CD4-positive, alpha-beta T cell treated with Interleukin-15 for 1 hour (primary cell): Measurements from ENCODE around the gene PDK2.
"Not testable (repeated sequence)": the region's sequence is repeated elsewhere in the genome, so short reads cannot be mapped to it uniquely, and the experiment has no call there.

Source experiments
- DNase-seq: peaks from one replicate; pipeline ENCODE4 v3.0.0-alpha.2; 2020

Gene PDK2

DNA sequence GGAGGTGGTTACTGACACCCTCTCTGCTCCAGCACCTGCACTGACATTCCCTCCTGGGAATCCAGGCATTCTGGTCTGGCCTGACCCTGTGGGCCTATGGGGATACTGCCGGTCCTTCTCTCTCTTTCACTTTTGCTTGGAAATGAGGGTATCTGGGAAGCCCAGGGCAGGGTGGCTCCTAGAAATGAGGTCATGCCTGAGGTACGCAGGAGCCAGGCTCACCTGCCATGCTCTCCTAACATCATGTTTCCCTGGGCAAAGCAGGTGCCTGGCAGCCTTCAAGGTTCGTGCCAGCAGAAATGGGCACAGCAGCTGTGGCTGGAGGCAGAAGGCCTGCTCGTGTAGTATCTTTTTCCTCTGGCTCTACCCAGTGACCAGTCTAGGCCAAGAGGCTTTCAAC lies 35.9 kb upstream of the PDK2 start:
- no peak for DNase-seq

DNA sequence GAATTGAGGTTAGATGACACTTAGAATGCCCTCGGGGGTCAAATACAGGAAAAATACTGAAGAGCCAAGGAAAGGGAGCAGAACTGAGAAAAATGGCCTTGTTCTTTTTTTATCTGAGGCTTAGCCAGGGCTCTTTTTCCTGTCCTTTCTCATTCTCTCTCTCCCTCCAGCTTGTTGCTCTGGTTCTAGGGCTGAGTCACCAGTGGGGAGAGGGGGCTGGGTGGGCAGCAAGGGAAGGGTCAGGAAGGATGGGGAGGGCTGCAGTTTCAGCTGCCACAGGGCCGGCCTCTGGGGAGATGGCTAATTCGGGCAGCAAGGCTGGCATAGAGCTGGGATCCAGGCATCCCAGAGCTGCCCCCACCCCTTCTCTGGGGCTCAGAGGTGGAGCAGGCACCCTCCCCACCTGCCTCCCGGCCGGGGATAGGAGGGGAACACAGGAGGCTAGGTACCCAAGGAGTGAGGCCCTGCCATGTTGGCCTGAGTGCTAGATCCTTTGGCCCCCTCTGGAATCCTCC lies 35.3 kb upstream of the PDK2 start:
- no peak for DNase-seq

DNA sequence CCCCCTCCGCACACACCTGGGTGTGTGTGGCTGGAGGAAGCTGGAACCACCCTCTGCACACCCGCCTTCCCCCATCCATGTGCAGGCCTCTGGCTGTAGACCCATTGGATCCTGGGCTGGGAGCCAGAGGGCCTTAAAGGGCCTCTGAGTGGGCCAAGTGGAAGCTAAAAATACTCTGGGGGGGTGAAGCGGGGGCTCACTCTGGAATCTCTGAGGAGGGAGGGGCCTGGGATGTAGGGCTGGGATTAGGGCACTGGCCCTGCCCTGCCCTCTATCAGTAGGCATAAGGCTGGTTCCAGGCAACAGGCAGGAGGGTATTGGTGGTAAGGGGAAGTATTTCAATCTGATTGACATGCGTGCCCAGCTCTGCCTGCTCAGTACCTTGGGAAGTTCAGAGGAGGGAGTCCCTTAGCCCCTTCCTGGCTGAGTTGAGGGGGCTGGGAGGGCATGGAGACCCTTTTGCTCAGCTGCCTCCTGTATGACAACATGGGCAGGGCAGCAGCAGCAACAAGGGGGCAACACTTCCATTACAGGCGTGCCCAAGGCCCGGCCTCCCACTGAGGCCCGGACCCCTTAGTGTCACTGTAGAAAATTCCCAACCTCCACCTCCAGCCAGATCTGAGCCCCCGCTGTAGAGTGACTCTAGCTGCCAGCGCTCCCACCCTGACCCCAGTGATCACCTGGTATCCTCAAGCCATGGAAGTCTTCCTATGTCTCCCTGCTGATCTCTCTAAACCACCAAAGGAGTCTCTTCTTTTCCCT lies 34.0 kb upstream of the PDK2 start:
- DNase-seq, result no peak

DNA sequence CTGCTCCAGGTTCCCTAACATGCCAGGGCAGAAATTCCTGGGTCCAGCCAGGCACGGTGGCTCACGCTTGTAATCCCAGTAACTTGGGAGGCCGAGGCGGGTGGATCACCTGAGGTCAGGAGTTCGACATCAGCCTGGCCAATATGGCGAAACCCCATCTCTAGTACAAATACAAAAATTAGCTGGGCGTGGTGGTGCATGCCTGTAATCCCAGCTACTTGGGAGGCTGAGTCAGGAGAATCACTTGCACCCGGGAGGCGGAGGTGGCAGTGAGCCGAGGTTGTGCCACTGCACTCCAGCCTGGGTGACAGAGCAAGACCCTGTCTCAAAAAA lies 33.5 kb upstream of the PDK2 start:
- not testable (repeated sequence) for DNase-seq

- no peak for DNase-seq
These were observed 32.6 kb upstream of the PDK2 start for GRCh38 chr17:50062293-50063243.

GRCh38 chr17:50063561-50064252 lies 31.4 kb upstream of the PDK2 start:
- DNase-seq, result no peak

DNA sequence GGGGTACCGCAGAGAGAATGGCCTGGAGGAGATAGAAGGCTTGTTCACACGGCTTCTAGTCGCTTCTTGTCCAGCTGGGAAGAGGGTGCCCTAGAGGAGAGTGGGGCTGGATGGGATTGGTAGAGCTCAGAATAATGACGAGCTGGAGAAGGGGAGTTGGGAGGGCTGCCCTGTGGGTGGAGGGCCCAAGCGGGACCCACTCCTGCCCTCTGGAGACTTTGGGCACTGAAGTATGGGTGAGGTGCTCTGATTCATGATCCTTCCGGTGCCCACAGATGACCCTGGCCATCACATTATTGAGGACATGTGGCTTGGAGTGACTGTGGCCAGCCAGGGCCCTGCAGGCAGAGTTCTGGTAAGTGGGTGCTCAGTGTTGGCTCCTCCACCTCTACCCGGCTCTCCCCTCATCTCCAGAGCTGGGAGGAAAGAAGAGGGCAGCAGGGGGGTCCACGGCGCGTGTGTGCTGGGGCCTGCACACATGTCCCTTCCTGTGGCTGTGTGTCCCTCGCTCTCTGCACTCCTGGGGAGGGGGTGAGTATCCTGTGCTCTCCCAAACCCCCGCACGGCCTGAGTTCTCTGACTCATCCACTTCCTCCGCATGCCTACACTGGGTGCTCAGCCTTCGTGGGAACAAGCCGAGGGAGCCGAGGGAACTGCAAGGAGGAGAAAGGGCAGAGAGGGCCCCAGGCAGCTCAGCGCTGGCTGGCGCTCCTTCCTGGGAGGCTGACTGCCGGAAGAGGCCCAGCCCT lies 30.7 kb upstream of the PDK2 start:
- DNase-seq, result no peak

- DNase-seq, result no peak
These were observed 30.1 kb upstream of the PDK2 start for GRCh38 chr17:50065056-50065455.

DNA sequence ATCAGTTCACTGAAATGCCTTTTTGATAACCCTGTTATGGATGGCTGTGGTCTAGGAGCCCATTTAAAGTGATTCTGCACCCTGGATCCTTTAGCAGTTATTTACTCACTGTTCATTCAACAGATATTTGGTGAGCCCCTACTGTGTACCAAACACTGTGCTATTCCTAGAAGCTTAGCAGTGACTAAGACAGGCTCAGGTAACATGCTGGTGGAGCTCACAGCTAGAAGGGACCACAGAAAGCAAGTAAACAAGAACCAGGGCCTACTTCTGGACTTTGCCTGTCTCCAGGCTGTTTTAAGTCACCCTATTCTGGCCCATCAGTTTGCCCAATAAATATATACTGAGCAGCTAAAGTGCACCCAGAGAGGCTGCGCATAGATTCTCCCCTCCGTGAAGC lies 28.2 kb upstream of the PDK2 start:
- no peak for DNase-seq

DNA sequence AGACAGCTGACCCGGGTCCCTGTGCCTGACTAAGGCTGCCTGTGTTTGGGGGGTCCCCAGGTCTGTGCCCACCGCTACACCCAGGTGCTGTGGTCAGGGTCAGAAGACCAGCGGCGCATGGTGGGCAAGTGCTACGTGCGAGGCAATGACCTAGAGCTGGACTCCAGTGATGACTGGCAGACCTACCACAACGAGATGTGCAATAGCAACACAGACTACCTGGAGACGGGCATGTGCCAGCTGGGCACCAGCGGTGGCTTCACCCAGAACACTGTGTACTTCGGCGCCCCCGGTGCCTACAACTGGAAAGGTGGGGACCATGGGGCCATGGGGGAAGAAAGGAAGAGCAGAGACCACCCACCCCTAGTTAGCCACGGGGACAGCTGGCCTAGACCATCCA lies 27.2 kb upstream of the PDK2 start:
- DNase-seq, result no peak

DNA sequence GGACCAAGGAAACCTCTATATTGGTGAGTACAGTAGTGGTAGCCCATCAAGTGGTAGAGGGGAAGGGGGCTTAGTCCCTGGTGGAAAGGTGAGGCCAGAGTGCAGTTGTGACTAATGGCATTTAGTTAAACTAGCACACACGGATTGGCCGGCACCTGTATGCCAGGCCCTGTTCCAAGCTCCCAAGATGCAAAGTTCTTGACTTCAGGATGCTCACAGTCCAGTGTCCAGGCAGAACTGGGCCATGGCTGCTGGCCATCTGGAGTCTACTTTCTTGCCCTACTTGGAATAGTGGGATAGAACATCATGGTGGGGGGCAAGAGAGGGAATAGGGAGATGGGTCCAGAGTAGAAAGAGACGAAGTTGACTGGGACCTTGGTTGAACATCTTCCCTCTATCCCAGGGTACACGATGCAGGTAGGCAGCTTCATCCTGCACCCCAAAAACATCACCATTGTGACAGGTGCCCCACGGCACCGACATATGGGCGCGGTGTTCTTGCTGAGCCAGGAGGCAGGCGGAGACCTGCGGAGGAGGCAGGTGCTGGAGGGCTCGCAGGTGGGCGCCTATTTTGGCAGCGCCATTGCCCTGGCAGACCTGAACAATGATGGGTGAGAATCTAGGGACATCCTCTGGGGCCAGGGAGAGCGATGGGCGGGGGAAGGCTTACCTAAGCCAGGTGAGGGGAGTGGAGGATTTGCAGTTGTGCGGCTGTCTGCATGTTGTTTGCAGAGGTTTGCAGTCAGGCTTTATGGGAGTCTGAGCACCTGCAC lies 24.1 kb upstream of the PDK2 start:
- DNase-seq, result no peak

GRCh38 chr17:50071692-50072091 lies 23.5 kb upstream of the PDK2 start:
- no peak for DNase-seq

DNA sequence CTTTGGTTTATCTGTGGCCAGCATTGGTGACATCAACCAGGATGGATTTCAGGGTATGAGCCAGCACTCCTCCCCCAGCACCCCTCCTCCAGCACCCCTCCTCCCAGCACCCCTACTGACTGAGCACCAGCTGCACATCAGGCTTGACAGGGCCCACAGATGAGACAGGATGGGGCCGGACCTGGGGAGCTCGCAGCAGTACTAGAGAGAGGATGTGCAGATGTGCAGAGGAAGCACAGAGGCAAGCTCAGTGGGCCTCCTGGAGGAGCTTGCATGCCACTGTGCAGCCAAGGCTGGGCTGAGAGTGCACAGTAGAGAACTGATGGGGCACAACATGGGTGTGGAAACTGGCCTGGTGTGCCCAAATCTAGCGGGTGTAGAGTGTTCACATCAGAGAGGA lies 23.0 kb upstream of the PDK2 start:
- no peak for DNase-seq

GRCh38 chr17:50072925-50073324 lies 22.2 kb upstream of the PDK2 start:
- DNase-seq, result no peak

DNA sequence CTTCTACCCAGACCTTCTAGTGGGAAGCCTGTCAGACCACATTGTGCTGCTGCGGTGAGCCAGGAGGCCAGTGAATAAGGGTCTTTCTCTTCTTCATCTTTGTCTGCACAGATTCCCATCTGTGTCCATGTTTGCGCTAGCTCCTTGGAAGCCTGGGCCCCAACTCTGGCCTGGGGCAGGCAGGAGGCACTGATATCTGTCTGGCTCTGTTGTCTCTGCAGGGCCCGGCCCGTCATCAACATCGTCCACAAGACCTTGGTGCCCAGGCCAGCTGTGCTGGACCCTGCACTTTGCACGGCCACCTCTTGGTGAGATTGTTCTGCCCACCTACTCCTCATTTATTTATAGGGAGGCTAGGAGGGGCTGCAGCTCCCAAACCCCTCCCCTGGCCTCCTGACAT lies 20.9 kb upstream of the PDK2 start:
- DNase-seq, result no peak

DNA sequence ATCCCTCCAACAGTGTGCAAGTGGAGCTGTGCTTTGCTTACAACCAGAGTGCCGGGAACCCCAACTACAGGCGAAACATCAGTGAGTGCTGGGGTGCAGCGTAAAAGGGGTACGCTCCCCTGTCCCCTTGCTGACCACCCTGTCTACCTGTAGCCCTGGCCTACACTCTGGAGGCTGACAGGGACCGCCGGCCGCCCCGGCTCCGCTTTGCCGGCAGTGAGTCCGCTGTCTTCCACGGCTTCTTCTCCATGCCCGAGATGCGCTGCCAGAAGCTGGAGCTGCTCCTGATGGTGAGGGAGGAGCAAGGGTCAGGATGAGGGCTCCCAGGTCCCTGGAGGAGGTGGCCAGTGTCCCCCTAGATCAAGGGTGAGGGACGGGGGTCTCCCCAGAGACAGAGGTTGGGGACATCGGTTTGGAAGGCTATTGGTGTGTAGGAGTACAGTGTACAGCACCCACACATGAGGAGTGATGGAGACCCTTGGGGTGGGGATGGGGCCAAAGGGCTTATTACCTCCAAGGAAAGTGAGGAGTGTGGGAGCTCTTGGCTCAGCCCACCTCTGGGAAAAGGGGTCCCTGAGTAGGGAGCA lies 19.6 kb upstream of the PDK2 start:
- no peak for DNase-seq

- DNase-seq, result no peak
These were observed 18.9 kb upstream of the PDK2 start for GRCh38 chr17:50076221-50076590.

GRCh38 chr17:50076591-50077235 lies 18.4 kb upstream of the PDK2 start:
- no peak for DNase-seq

DNA sequence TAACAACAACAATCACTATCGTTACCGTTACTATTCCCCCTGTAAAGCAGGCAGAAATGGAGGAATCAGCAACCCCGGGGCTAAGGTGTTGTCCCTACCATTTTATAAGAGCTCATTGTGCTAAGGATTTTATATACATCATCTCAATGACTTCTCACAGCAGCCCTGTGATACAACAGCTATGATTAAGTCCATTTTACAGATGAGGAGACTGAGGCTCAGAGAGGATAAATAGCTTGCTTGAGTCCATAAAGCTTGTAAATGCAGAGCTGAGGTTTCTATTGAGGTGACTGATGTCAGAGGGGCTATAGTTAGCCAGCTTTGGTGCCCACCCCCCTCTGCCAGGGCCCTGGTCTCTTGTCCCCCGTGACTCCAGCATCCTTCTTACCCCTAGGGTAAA lies 16.7 kb upstream of the PDK2 start:
- DNase-seq, result no peak

GRCh38 chr17:50079334-50080095 lies 15.6 kb upstream of the PDK2 start:
- DNase-seq, result no peak
